H7 (cell line): ENCODE measurements around the gene IL20RB. TPM values are rescaled to one million over a fixed set of nuclear protein-coding genes. Genes with fewer than 3 reads are reported as not detected.
"Not testable (repeated sequence)": the region's sequence is repeated elsewhere in the genome, so short reads cannot be mapped to it uniquely, and the experiment has no call there.

Experiments used
- DNase-seq: peaks from one replicate; pipeline ENCODE4 v3.0.0; 2012
- H3K27me3 ChIP-seq: 2 replicates; pipeline ENCODE4 v1.6.0; 2011; ENCODE audit warnings: mild to moderate bottlenecking, low read length; ENCODE audit not compliant: control insufficient read depth, insufficient read depth
- H3K36me3 ChIP-seq: replicated peaks from 2 replicates; pipeline ENCODE4 v1.5.1; 2011; ENCODE audit warnings: low read length; ENCODE audit not compliant: control insufficient read depth, insufficient read depth
- H3K4me3 ChIP-seq: 2 replicates; pipeline ENCODE4 v1.5.1; 2011; ENCODE audit warnings: low read depth, mild to moderate bottlenecking, control low read depth, low read length, moderate library complexity; ENCODE audit not compliant: insufficient read depth
- total RNA-seq: library from RNA; depleted of rRNA; stranded (reverse); fragments of >200 nt; shearing (Covaris generic); gene quantifications from 2 replicates; pipeline ENCODE4 v1.2.3, GENCODE V29; 2014

The IL20RB gene
- total RNA-seq, 1 experiment from 2014 or later = 3.2 TPM

DNA sequence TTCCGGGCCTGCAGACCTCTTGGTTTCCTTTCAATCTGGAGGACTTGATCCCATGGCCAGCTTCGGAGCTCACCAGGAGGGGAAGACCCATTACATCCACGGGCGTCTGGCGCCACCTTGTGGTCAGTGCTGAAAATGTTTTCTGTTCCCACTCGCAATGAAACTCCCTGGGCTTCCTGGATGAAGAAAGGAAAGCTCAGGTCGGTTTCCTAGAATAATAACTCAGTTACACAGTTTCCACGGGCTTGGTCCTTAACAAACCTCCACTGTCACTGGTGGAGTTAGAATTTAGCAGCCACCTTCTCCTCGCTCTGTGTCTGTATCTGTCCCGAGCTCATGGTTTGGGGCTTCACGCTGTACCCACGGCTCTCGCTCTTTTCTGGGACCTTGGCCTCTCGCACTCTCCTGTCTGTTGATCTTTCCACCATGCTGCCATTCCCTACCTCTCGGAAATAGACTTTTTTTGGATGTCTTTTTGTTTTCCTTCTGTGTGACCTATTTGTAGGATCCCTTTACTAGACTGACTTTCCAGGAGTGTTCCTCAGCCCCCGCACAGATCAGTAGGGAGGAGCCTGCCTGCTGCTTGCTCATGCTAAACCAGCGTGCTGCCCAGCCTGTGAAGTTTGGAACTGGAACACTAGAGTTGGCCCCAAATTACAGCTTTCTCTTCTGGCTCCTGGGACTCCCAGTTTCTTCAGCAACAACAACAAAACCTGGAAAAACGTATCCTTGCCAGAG, 56.3 kb downstream of the IL20RB start:
- DNase-seq = peak; percentile 86
- Histone ChIP-seq H3K4me3 (peak overlapping the region; percentile 10; the same call in 1 of the 2 replicates), H3K27me3 (no peaks in the 10 kb centered on the region), H3K36me3 (no peaks in the 10 kb centered on the region)

DNA sequence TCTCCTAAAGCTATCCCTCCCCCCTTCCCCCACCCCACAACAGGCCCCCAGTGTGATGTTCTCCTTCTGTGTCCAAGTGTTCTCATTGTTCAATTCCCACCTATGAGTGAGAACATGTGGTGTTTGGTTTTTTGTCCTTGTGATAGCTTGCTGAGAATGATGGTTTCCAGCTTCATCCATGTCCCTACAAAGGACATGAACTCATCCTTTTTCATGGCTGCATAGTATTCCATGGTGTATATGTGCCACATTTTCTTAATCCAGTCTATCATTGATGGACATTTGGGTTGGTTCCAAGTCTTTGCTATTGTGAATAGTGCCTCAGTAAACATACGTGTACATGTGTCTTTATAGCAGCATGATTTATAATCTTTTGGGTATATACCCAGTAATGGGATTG, 59.5 kb downstream of the IL20RB start:
- H3K27me3 ChIP-seq, H3K36me3 ChIP-seq, H3K4me3 ChIP-seq, DNase-seq: not testable (repeated sequence)

DNA sequence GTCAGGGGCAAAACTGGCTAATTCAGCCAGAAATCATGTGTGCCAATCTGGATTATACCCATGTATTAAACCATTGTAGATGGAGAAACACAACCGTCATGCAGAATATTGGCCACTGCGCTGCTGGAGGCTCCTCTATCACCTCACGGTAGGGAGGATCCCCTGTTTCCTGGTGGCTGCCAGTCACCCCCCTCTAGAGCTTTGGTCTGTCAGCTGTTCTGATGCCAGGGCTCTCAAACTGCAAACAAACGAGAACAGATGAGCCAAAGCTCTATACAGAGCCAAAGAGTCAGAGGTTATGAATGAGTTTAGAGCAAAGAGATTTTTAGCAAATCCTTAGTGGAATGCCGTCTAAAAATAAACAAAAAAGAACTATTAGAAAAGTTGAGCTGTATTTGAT, 62.5 kb downstream of the IL20RB start:
- DNase-seq = peak; percentile 38
- Histone ChIP-seq H3K36me3 (no peaks in the 10 kb centered on the region), H3K4me3 (no peak overlapping the region), H3K27me3 (no peaks in the 10 kb centered on the region)

DNA sequence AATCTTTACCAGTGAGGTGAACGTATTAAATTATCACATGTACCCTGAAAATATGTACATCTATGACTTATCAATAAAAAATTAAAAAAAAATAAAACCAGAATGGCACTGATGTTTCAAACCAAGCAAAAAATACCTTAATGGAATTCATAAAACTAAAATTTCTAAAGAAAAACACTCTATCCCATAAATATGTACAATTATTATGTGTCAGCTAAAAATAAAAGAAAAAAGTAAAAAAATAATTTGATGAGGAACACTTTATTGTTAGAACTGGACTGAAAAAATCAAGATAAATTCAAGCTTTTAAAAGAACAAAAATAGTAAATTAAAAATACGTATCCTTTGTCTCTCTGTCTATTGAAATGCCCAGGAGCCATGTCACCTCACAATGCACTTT, 63.1 kb downstream of the IL20RB start:
- no peak overlapping the region for H3K4me3 ChIP-seq
- no peaks in the 10 kb centered on the region for H3K36me3 ChIP-seq
- no peak for DNase-seq
- H3K27me3 ChIP-seq = no peaks in the 10 kb centered on the region

DNA sequence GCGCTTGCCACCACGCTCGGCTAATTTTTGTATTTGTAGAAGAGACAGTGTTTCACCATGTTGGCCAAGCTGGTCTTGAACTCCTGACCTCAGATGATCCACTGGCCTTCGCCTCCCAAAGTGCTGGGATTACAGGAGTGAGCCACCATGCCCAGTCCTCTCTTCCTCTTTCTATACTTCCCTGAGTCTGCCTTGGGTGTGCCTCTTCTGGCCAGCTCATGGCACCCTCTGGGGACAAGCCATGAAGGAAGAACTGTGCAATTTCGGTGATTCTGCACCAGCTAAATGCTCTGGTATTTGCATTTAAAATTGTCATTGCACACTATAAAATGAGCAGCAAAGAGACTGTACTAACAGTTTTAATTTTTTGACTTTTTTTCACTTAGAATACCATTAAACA, 66.6 kb downstream of the IL20RB start:
- no peaks in the 10 kb centered on the region for H3K36me3 ChIP-seq
- H3K27me3 ChIP-seq = no peaks in the 10 kb centered on the region
- H3K4me3 ChIP-seq = no peak overlapping the region
- DNase-seq = no peak

DNA sequence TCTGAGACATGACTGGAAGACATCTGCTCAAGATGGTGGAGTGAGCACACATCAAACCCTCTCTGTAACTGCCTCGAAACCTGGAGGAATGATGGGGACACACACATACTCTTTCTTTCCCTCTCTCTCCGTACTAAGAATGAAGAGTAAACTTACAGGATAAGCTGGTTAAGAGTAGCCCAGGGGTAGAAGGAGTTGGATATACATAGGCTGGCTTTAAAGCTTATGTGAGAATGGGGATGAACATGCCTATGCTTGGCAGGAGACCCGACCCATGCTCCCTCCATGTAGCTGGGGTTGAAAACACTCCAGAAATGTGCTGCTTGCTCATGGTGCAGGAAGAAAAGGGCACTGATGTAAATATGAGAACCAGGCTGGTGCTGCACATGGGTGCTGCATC, 68.9 kb downstream of the IL20RB start:
- Histone ChIP-seq H3K4me3 (no peak overlapping the region), H3K36me3 (no peaks in the 10 kb centered on the region), H3K27me3 (no peaks in the 10 kb centered on the region)
- no peak for DNase-seq

DNA sequence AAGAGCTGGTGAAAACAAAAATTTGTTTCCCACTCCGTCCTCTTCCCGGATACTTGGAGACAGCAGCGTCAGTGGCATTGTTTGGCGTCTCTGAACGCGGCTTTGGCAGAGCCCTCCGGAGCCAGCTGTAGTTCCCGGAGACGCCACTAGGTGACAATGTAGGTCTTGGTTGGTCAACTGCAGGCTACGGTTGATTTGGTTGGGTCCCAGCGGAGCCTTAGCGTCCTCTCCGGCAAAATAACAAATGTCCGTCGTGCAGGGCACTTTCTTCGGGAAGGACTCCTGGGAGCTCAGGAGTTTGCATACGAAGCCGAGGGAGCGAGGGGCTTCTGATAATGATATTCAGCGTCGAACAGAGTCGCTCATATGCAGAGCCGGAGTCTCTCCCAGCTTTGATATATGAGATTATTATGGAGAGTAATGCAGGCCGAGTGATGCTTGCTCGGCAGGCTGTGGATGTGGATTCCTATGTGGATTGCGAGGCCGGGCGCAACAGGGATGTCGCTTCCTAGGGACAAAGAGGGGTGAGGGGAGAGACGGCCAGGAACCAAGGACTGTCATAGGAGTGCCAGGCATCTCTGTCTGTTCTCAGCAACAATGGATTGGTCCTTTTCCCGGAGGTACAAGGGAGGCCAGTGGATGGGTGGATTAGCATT, 74.8 kb downstream of the IL20RB start:
- Histone ChIP-seq H3K27me3 (peaks cover 4% of the 10 kb centered on the region; the same call in 1 of the 2 replicates), H3K36me3 (no peaks in the 10 kb centered on the region), H3K4me3 (peak overlapping the region; percentile 24)
- peak; percentile 81 for DNase-seq

DNA sequence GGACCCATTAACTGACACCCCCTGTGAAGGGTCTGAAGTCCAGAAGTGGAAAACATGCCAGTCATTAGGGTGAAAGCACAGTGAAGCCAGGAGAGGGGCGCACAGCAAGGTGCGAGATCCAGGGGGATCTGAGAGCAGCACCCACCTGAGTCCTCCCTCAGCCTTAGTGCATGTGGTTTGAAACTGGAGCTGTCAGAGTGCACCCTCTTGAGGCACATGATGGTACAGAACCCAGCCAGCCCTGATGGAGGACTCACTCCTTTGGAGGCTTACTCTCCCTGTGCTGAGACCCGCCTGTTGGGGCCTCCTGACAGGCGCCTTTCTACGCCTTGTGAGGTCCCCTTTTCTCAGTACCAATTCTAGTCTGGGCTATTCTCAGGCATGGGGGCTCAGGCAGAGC, 77.8 kb downstream of the IL20RB start:
- no peaks in the 10 kb centered on the region for H3K36me3 ChIP-seq
- peak; percentile 60 for DNase-seq
- H3K4me3 ChIP-seq = no peak overlapping the region
- H3K27me3 ChIP-seq = peaks cover 4% of the 10 kb centered on the region; the same call in 1 of the 2 replicates

DNA sequence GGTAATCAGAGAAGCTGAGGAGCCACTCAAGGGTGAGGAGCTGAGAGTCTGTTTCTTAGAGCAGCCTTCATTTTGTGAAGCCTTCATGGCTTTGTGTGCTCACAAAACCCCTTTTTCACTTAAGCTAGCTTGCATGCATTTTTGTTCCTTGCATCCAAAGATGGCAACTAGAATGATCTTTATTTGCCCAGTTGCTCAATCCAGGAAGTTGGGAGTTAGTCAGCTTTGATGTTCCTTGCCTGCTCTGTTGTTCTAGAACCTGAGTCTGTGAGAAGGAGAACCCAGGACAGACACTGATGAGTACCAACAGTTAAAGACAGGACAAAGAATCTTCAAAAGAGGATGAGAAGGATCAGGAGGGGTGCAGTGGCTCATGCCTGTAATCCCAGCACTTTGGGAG, 81.8 kb downstream of the IL20RB start:
- Histone ChIP-seq H3K4me3 (no peak overlapping the region), H3K36me3 (no peaks in the 10 kb centered on the region), H3K27me3 (0 out of 2 replicates have a peak, but pooled peaks cover 1% of the 10 kb centered on the region)
- DNase-seq = no peak

DNA sequence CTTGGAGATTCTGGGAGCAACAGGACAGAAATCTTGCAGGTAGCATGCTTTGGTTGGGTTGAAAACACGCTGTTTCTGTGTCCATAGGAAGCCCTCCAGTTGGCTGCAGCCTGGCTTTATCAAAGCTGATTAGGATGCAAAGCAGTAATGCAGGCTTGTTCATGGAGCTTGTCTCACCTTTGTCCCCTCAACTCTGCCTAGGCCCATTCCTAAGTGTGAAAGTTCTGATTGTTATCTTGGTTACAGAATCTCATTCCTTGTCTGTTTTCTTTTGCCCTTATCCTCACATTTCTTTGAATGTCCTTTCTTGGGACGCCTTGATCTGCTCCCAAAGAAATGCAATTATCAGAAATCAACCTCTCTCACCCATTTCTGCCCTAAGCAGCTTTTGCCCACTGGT, 83.5 kb downstream of the IL20RB start:
- Histone ChIP-seq H3K36me3 (no peaks in the 10 kb centered on the region), H3K4me3 (no peak overlapping the region), H3K27me3 (no peaks in the 10 kb centered on the region)
- no peak for DNase-seq

DNA sequence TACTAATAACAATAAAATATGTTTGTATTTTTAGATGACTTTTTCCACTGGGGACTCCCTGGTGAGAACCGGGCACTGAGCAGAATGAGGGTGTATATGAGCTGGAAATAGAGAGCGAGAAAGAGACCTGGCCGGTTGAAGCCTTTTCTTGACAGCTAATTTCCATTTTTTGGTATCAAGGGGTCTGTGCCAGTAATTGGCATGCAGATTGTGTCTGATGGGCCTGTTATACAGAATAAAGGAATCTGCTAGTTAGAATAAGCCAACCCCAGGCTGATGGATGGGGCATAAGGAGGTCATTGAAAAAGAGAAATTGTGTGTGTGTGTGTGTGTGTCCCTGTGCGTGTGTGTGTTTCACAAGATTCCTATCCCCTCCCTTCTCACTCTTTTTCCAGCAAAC, 83.9 kb downstream of the IL20RB start:
- Histone ChIP-seq H3K36me3 (no peaks in the 10 kb centered on the region), H3K4me3 (no peak overlapping the region), H3K27me3 (no peaks in the 10 kb centered on the region)
- DNase-seq = no peak

DNA sequence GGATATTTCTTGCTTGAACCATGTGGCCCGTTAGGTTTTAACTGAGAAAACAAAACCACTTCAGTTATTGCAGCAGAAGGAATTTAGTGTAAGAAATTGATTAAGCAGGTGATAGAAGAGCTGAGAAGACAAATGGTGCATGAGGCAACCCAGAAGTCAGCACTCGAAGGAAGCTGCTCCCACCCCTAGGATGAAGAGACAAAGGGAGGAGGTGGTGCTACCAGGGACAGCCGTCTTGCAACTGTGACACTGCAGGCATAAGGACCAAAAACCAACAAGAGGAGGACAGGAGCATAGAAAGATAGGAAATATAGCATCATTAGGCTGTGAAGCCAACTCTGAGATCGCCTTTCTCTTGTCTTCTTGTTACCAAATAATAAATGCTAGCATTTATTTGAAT, 89.0 kb downstream of the IL20RB start:
- Histone ChIP-seq H3K27me3 (no peaks in the 10 kb centered on the region), H3K4me3 (no peak overlapping the region), H3K36me3 (no peaks in the 10 kb centered on the region)
- no peak for DNase-seq

DNA sequence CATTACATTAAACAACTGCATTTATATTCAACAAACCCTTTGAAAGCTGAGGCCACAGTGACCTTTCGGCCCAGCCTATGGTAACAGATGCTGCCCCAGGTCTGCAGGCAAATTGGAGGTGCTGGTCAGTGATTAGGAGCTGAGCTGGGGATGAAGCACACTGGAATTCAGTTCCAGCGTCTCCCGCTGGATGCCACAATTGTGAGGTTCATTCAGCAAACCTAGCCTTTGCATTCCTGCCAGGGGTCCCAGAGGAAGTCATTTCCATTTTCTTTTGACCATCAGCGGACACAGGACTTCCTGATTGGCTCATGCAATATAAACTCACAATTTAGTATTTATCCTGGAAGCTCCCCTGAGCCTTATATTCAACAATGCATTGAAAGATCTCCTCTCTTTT, 89.5 kb downstream of the IL20RB start:
- no peak overlapping the region for H3K4me3 ChIP-seq
- H3K27me3 ChIP-seq = no peaks in the 10 kb centered on the region
- H3K36me3 ChIP-seq = no peaks in the 10 kb centered on the region
- DNase-seq = peak; percentile 61

DNA sequence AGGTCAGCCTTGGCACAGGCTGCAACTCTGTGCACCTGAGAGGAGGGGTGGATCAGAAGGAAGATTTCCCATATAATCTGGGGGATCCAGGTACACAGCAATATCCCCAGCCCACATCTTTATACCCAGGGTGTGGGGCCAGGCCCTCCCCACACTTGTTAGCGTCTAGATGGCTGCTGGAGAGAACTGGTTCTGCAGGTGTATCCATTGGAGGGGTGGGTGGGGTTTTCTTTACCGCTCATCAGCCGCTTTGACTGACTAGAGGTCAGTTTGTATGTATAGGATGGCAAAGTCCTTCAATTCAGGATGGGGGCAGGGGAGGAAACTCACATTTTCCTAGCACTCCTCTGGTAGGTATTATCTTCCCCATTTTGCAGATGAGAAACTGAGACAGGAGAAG, 92.5 kb downstream of the IL20RB start:
- H3K36me3 ChIP-seq = no peaks in the 10 kb centered on the region
- H3K27me3 ChIP-seq = no peaks in the 10 kb centered on the region
- H3K4me3 ChIP-seq = no peak overlapping the region
- no peak for DNase-seq

DNA sequence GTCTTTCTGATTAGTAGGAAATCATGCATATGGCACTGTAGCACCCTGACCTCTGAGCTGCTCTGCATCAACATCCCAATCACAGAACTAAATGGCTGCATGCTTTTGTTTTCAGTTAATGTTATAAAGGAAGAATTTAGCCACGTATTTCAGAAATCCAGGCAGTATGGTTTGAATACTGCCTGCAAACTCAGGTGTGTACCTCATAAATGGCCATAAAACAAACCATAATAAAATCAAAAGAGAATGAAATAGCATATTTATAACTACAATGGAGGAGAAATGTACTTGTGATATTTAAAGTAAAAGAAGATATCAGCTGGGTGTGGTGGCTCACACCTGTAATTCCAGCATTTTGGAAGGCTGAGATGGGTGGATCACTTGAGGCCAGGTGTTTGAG, 94.5 kb downstream of the IL20RB start:
- no peaks in the 10 kb centered on the region for H3K36me3 ChIP-seq
- DNase-seq = no peak
- H3K27me3 ChIP-seq = no peaks in the 10 kb centered on the region
- H3K4me3 ChIP-seq = no peak overlapping the region
